PFSK-1 (cell line): ENCODE measurements around the gene TSPO.

Source experiments
- FOXP2 ChIP-seq: optimal IDR thresholded peaks from 2 replicates; pipeline ENCODE3; 2011; ENCODE audit warnings: borderline replicate concordance, control low read depth, inconsistent platforms; ENCODE audit not compliant: insufficient read depth; ENCODE audit errors: extremely low read length, extremely low read depth
- POLR2AphosphoS5 ChIP-seq: IDR thresholded peaks from 2 replicates; pipeline ENCODE4 v1.6.1; 2012; ENCODE audit warnings: low read depth, mild to moderate bottlenecking, control low read depth, low read length, moderate library complexity
- REST ChIP-seq, 2 experiments: IDR thresholded peaks; 2 replicates each; pipeline versions ENCODE4 v1.6.1 to v1.8.0; 2011 to 2012; ENCODE audit warnings: low read depth in 2 of 2, low read length in 2 of 2, control low read depth in 1 of 2, inconsistent platforms in 1 of 2, mild to moderate bottlenecking in 1 of 2, moderate library complexity in 1 of 2; ENCODE audit not compliant: insufficient read depth in 1 of 2
- SIN3A ChIP-seq: IDR thresholded peaks from 2 replicates; pipeline ENCODE4 v1.6.1; 2012; ENCODE audit warnings: mild to moderate bottlenecking, low read length, moderate library complexity, borderline replicate concordance; ENCODE audit not compliant: insufficient read depth
- TAF1 ChIP-seq: IDR thresholded peaks from 2 replicates; pipeline ENCODE4 v1.6.1; 2012; ENCODE audit warnings: low read length, control low read depth, borderline replicate concordance; ENCODE audit not compliant: insufficient read depth

Gene TSPO

GRCh38 chr22:43203471-43203981 is 52.2 kb downstream of the TSPO start:
- TF ChIP-seq FOXP2: no peak
- TF ChIP-seq SIN3A: no peak
- no peak for TF ChIP-seq POLR2AphosphoS5
- TF ChIP-seq REST (IDR thresholded peaks at IDR 0.05; ENCODE audit: insufficient read depth in 1 of 2, low read depth in 2 of 2, low read length in 2 of 2): no peak
- TF ChIP-seq TAF1: no peak

- TF ChIP-seq FOXP2 (no peak), POLR2AphosphoS5 (no peak), TAF1 (no peak), REST (IDR thresholded peaks at IDR 0.05; ENCODE audit: insufficient read depth in 1 of 2, low read depth in 2 of 2, low read length in 2 of 2) (no peak), SIN3A (no peak)
These were observed 53.9 kb downstream of the TSPO start for GRCh38 chr22:43205261-43205691.

GRCh38 chr22:43205748-43206508 is 54.6 kb downstream of the TSPO start:
- TF ChIP-seq FOXP2 (no peak), TAF1 (no peak), REST (IDR thresholded peaks at IDR 0.05; ENCODE audit: insufficient read depth in 1 of 2, low read depth in 2 of 2, low read length in 2 of 2) (no peak), SIN3A (no peak), POLR2AphosphoS5 (no peak)

- no peak for TF ChIP-seq FOXP2
- no peak for TF ChIP-seq TAF1
- TF ChIP-seq POLR2AphosphoS5: no peak
- TF ChIP-seq REST (IDR thresholded peaks at IDR 0.05; ENCODE audit: insufficient read depth in 1 of 2, low read depth in 2 of 2, low read length in 2 of 2): no peak
- no peak for TF ChIP-seq SIN3A
These were observed 55.3 kb downstream of the TSPO start for GRCh38 chr22:43206509-43207161.
